BE2C (cell line): Measurements from ENCODE around the gene NECTIN1.
A peak's percentile ranks its signal among the peaks of the same experiment; 100 is the strongest.

Experiments
- DNase-seq: peaks from one replicate; pipeline ENCODE4 v3.0.0-alpha.2; 2020
- H3K27me3 ChIP-seq: fragments of 250-450 bp; sonication (Bioruptor Pico); 2 replicates; pipeline ENCODE4 v1.5.1; 2020; ENCODE audit warnings: mild to moderate bottlenecking
- H3K36me3 ChIP-seq: fragments of 250-450 bp; sonication (Bioruptor Pico); 2 replicates; pipeline ENCODE4 v1.5.1; 2020; ENCODE audit warnings: mild to moderate bottlenecking
- H3K4me1 ChIP-seq: fragments of 250-450 bp; sonication (Bioruptor Pico); 2 replicates; pipeline ENCODE4 v1.5.1; 2020
- H3K4me3 ChIP-seq: 2 replicates; pipeline ENCODE4 v1.5.1; 2011; ENCODE audit warnings: low read depth, low read length
- H3K9me3 ChIP-seq: fragments of 250-450 bp; sonication (Bioruptor Pico); 2 replicates; pipeline ENCODE4 v1.5.1; 2020
- CTCF ChIP-seq: IDR thresholded peaks from 2 replicates; pipeline ENCODE4 v1.5.1; 2012; ENCODE audit warnings: mild to moderate bottlenecking, low read depth, low read length

NECTIN1 gene

GRCh38 chr11:119668676-119669075, 60.3 kb downstream of the NECTIN1 start:
- DNase-seq = no peak
- Histone ChIP-seq H3K4me3 (no peak overlapping the region), H3K4me1 (peaks cover 24% of the 10 kb centered on the region), H3K27me3 (no peaks in the 10 kb centered on the region), H3K36me3 (peaks cover 11% of the 10 kb centered on the region; the same call in 1 of the 2 replicates), H3K9me3 (no peaks in the 10 kb centered on the region)
- TF ChIP-seq CTCF = no peak

GRCh38 chr11:119666463-119667131, 62.4 kb downstream of the NECTIN1 start:
- Histone ChIP-seq H3K9me3 (no peaks in the 10 kb centered on the region), H3K4me1 (peaks cover 11% of the 10 kb centered on the region), H3K36me3 (peaks cover 6% of the 10 kb centered on the region; the same call in 1 of the 2 replicates), H3K27me3 (no peaks in the 10 kb centered on the region), H3K4me3 (no peak overlapping the region)
- DNase-seq = peak; percentile 82
- TF ChIP-seq CTCF = peak; percentile 96

GRCh38 chr11:119666061-119666460, 62.9 kb downstream of the NECTIN1 start:
- Histone ChIP-seq H3K36me3 (peaks cover 6% of the 10 kb centered on the region; the same call in 1 of the 2 replicates), H3K27me3 (no peaks in the 10 kb centered on the region), H3K9me3 (no peaks in the 10 kb centered on the region), H3K4me1 (peaks cover 5% of the 10 kb centered on the region), H3K4me3 (no peak overlapping the region)
- TF ChIP-seq CTCF = no peak
- no peak for DNase-seq

GRCh38 chr11:119664701-119665420, 64.1 kb downstream of the NECTIN1 start:
- no peak for DNase-seq
- H3K4me1 ChIP-seq = no peaks in the 10 kb centered on the region
- no peaks in the 10 kb centered on the region for H3K9me3 ChIP-seq
- no peak overlapping the region for H3K4me3 ChIP-seq
- peaks cover 4% of the 10 kb centered on the region; the same call in 1 of the 2 replicates for H3K36me3 ChIP-seq
- no peaks in the 10 kb centered on the region for H3K27me3 ChIP-seq
- TF ChIP-seq CTCF = no peak

GRCh38 chr11:119664063-119664572, 64.9 kb downstream of the NECTIN1 start:
- Histone ChIP-seq H3K4me3 (no peak overlapping the region), H3K36me3 (peaks cover 4% of the 10 kb centered on the region; the same call in 1 of the 2 replicates), H3K4me1 (no peaks in the 10 kb centered on the region), H3K27me3 (no peaks in the 10 kb centered on the region), H3K9me3 (no peaks in the 10 kb centered on the region)
- no peak for DNase-seq
- no peak for TF ChIP-seq CTCF

GRCh38 chr11:119663279-119663678, 65.7 kb downstream of the NECTIN1 start:
- Histone ChIP-seq H3K27me3 (no peaks in the 10 kb centered on the region), H3K36me3 (peaks cover 4% of the 10 kb centered on the region; the same call in 1 of the 2 replicates), H3K4me3 (no peak overlapping the region), H3K9me3 (no peaks in the 10 kb centered on the region), H3K4me1 (no peaks in the 10 kb centered on the region)
- no peak for TF ChIP-seq CTCF
- no peak for DNase-seq
